NCI-H146 treated with DMSO at 0.1 percent for 48 hours (cell line): ENCODE data around the gene LMO7.

ENCODE experiments used
- DNase-seq: peaks from one replicate; lab custom pipeline; 2025; ENCODE audit not compliant: unreplicated experiment; lab: John Stamatoyannopoulos, UW

Gene LMO7

DNA sequence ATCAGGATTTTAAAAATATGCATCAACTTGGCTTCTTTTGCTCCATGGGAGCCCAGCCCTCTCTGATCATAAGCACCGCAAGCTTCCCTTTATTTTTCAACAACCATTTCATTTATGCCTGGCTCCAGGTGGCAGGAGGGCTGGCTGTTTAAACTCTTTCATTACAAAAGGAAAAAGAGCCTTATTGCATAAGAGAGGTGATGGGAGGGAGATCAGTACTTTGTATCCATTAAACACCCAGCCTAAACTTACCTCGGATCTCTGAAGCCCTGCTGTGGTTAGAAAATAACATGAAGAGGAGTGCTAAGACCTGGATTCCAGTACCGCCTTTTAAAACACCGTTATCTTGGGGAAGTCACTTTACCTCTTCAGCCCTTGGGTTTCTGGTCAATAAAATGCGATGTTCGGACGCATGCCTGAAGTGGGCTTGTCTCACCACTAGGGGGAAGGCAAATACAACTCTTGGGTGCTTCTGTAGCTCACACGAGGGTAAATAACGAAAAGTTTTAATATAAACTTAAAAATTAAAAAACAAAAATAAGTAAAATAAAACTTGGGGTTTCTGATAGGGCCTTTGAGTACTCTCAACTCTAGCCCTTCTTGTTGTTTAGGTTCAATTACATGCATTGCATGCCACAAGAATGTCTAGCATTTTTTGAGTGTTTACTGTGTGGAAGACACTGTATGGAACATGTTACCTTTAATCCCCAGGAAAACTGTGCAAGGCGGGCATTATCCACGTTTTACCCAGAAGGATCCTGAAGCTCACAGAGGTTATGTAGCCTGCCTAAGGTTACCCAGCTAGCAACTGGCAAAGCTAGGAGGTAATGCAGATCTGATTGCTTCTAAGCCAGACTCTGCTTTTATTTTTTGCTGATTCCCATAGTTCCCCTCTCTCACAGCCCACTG lies 240.3 kb downstream of the LMO7 start:
- DNase-seq = peak; percentile 44

DNA sequence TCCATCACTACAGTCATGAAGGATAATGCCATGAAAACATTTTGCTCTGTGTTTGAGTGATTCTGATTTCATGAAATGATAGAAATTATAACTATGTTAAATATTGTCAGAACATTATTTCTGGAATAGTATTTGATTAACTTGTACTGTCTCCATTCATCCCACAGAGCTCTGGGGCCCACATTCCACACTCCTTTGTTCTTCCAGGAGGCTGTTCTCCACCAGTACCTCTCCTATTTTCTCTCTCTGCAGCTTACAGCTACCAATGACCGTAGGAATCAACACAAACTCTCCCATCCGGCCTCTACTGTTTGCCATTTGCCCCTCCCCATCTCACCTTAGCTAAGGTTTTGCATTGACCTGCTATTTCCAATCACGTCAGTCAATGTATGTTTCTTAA lies 240.9 kb downstream of the LMO7 start:
- DNase-seq = no peak

DNA sequence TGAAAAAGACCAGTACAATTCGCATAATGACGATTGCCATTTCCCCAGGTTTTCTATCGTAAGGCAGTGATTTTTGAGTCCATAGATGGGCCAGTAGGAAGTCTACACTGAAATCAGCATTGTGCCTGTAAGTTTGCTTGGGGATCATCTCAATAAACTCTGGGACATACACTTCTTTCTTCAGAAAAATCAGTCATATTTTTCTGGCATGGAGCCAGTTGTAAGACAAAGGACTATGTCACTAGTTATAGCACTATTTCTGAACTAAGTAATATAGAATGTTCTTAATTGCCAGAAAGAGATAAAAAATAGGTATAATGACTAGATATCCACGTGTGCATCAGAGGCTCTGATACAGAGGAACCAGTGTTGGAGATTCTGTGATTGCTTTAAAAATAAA lies 243.5 kb downstream of the LMO7 start:
- DNase-seq = no peak

DNA sequence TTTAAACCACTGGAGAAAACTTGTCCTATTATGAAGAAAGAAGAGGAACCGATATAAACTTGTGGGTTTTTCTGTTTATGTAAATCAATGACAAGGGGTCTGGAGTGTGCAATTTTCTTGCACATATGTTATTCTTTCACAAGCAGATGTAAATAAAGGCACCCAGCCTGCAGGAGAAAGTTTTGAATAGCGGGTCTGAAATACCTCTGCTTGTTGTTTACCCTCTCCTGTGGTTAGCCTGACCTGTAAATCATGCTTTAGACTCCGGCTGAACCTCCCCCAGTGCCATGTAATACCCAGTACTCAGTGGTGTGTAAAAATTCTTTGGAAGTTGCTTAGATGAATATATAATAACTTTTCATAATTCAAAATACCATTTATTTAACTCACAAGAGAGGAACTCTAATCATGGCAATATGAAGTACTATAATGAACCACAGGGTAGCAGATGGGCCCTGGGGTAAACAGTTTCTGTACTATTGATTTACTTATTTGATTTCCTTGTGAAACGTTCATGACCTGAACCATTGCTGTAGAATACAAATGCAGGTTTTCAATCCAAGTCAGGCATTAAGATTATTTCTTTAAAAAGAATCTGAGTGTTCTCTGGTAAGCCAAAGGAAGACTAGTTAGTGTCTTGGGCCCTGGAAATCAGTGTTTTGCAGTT lies 245.1 kb downstream of the LMO7 start:
- DNase-seq = no peak

DNA sequence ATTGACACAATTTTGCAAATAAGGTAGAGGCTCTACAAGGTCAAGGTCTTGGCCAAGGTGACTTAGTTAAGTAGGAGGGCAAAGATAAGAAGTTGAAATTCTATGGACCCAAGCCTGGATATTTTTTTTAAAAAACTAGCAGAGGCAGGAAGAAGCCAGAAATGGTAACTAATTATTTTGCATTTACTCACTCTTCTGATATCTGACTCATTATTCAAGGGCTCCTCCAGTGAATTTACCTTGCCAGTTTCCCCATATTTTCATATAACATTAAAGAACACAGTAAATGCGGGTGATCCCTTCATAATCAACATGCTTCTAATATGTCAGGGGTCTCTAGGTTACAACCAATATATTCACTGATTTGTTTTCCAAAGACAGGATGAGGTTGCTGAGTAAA lies 246.1 kb downstream of the LMO7 start:
- DNase-seq = no peak

DNA sequence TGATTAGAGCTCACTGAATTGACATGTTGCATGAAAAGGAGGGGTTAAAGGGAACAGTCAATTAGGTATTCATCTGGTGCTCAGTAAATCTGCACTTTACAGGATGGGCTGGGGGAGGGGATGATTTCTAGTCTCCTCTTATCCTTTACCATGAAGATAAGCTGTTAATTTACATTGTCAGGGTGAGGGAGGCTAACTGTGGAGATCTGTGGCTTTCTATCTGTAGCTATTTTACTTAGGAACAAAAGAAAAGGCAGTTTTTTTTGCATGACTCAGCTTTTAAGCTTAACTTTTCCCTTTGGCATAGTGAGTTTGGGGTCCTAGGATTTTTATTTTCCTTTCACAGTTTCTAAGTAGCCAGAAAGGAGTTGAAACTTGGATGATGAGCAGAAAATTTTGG lies 253.3 kb downstream of the LMO7 start:
- no peak for DNase-seq

DNA sequence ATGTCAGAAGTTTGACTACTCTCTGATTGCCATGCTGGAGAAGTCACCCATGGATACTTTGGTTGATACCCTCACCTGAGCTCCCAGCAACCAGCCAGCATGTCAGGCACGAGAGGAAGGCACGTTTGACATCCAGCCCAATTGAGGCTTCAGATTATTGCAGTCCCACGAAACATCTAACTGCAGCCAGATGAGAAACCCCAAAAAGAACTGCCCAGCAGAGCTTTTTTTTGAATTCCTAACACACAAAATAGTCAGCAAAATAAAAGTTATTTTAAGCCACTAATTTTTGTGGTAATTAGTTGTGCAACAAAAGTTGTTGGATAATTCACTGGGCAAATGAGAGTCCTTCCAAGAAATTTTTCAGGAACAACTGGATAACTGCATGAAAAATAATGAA lies 259.0 kb downstream of the LMO7 start:
- DNase-seq = no peak

DNA sequence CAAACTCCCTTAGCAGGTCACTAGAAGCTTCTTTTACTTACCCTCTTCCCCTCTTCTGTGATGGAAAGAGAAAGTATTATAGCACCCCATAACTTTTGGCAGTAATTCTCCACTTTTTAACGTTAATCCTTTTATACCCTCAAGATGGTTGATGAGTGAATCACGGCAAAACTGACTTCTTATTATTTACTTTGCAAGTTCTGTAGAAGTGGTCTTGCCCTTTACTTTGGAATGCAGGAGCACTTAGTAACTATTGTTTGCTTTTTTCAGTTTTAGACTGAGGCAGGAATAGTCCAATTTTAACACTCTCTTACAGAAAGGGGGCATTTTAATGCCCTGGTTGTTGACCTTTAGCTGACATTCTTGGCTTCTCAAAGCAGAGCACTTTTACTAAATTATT lies 260.1 kb downstream of the LMO7 start:
- DNase-seq = no peak

DNA sequence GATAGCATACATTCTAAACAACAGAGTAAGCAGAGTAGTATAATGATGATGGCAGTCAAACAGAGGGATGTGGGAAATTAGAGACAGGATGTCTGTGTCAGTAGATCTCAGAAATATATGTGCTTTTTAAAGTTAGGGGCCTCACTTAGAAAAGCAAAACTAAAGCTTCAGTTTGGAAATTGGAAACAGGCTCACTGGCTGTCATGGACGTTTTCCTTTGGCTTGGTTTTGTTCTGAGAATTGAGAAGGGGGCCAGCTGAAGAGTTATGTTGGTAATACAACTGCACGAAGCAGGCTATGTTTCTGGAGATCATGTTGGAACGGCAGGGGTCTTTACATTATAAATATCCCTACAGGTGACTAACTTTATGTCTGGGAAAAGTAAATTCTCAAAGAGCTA lies 261.3 kb downstream of the LMO7 start:
- no peak for DNase-seq

DNA sequence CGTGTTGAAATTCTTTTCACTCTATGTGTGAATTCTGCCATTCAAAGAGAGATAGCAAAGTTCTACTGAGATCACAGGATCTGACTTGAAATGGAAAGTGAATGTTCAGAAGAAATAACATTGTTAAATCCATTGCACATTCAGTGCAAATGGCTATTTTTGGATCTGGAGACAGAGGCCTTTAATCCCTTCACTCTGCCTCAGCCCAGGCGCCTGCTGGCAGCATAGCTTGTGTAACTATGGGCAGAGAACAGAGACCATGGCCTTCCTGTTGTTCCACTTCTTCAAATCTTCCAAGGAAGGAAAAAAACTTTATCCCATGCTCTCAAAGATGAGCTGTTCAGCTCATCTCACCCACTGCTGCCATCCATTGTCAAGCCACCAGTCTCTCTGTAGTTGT lies 265.4 kb downstream of the LMO7 start:
- no peak for DNase-seq

DNA sequence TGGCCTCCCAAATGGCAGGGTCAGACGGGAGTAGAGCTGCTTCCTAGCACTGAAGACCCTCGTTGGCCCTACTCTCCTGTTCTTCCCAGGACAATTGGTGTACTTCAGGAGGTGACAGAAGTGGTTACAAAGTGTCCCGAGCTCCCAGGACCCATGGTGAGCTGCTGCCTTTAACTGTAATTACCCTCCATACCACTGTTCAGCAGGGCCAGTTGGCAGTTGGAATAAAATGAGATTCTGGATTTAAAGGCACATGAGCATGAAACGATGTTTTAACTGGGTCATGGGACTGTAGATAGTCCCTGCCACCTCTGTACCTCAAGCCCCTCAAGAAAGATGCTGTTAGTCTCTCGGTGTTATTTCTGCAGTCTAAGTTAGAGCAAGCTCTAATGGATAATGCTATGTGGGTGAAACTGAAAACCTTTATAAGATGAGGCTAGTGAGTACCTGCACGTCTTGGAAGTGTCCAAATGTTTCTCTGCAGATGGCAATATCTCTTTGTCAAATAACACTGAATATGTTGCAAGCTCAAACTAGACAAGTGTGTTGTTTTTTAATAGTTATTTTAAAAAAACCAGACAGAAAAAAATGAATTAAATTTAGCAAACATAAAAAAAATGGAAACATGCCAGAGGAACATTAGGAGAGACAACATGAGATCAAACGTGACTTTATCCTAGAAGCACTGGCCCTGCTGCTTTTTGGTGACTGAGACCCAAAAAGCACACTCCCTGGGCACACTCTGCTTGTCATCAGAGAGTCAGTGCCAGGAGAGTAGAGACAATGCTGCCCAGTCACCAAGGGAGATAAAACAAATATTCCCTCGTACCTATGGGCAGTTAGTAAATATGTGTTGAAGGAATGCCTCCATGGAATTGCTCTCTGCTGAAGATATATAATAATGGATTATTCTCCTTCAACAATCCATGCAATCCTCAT lies 266.3 kb downstream of the LMO7 start:
- DNase-seq = no peak

DNA sequence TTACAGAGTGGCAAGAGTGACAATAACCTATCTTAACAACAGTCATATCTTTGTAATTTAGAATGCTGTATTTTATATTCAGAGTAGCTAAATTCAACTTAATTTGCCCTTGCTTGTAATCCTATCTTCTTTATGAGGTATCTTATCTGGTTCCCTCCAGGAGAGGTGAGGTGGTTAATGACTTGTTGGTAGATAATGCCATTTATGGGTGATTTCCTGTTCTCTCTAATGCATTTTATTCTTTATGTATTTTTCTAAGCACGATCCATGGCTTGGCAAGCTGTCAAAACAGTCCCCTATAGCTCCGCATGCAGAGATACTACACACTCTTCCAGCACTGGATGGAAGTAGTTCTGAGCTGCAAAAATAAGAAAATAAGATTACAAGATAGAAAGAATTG lies 267.9 kb downstream of the LMO7 start:
- peak; percentile 95 for DNase-seq

DNA sequence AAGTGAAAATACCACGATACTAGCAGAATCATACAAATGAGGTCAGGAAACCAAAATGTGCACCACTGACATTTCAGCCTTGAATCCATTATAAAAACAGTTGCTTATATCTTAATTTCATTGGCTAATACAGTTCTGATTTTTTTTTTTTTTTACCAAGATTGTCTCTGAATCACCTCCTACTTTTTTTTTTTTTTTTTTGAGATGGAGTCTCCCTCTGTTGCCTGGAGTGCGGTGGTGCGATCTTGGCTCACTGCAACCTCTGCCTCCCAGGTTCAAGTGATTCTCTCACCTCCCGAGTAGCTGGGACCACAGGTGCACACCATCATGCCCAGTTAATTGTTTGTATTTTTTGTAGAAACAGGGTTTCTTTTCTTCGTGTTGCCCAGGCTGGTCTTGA lies 270.2 kb downstream of the LMO7 start:
- DNase-seq = no peak

DNA sequence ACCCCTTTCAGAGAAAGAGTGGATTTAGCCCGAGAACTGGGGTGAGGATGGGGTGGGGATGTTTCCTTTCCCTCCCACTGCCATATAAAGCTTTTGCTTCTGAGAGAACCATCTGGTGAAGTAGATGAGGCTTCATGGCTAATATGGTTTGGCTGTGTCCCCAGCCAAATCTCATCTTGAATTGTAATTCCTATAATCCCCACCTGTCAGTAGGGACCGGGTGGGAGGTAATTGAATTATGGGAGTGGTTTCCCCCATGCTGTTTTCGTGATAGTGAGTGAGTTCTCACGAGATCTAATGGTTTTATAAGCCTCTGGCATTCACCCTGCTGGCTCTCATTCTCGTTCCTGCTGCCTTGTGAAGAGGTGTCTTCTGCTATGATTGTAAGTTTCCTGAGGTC lies 270.9 kb downstream of the LMO7 start:
- no peak for DNase-seq

DNA sequence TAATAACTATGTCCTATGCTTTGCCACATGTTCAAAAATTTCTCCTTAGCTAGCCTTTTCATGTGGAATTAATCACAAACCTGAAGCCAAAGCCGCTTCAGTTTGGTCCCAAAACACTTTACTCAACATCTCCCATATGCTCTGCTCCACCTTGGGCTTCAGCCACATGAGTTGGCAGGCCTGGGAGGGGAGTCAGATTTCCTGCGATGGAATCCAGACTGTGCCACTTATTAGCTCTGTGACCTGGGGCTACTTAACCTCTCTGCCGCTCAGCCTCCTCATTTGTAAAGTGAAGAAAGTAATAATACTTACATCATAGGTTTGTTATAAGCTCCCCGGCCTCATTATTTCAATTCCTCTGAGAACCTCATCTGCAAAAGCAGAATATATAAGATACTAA lies 272.0 kb downstream of the LMO7 start:
- no peak for DNase-seq
